HG03442 (cell line): ENCODE measurements around the gene RANBP9.
A peak's percentile ranks its signal among the peaks of the same experiment; 100 is the strongest.

Experiments
- ATAC-seq: cut with Tn5 transposase; IDR thresholded peaks from one replicate; pipeline ENCODE4 v1.9.1; 2021; ENCODE audit warnings: mild to moderate bottlenecking, moderate library complexity; ENCODE audit not compliant: unreplicated experiment

The RANBP9 gene

GRCh38 chr6:13711733-13712598 lies at the start of gene RANBP9:
TSS of gene RANBP9 (minus strand) at chr6:13711835. CDS start at chr6:13711505, 330 bp downstream.
- ATAC-seq, result peak; percentile 71

GRCh38 chr6:13760307-13761304 lies 49.0 kb upstream of the RANBP9 start:
- ATAC-seq, result no peak

- ATAC-seq, result no peak
Measured at GRCh38 chr6:13759025-13759424, 47.4 kb upstream of the RANBP9 start.

GRCh38 chr6:13754644-13755043 lies 43.0 kb upstream of the RANBP9 start:
- ATAC-seq, result no peak

- ATAC-seq, result no peak
Measured at GRCh38 chr6:13743736-13744127, 32.1 kb upstream of the RANBP9 start.

- ATAC-seq, result no peak
Measured at GRCh38 chr6:13742961-13743735, 31.5 kb upstream of the RANBP9 start.

GRCh38 chr6:13741365-13741764 lies 29.7 kb upstream of the RANBP9 start:
- ATAC-seq, result no peak

- no peak for ATAC-seq
Measured at GRCh38 chr6:13735031-13735430, 23.4 kb upstream of the RANBP9 start.

GRCh38 chr6:13733178-13733887 lies 21.7 kb upstream of the RANBP9 start:
- ATAC-seq, result no peak

GRCh38 chr6:13730704-13731103 lies 19.1 kb upstream of the RANBP9 start:
- ATAC-seq, result no peak

GRCh38 chr6:13729891-13730290 lies 18.3 kb upstream of the RANBP9 start:
- no peak for ATAC-seq

GRCh38 chr6:13725570-13725969 lies 13.9 kb upstream of the RANBP9 start:
- ATAC-seq, result no peak

GRCh38 chr6:13725052-13725451 lies 13.4 kb upstream of the RANBP9 start:
- ATAC-seq, result no peak

GRCh38 chr6:13724182-13724581 lies 12.5 kb upstream of the RANBP9 start:
- ATAC-seq, result no peak

GRCh38 chr6:13722880-13723279 lies 11.2 kb upstream of the RANBP9 start:
- ATAC-seq, result no peak

- ATAC-seq, result no peak
Measured at GRCh38 chr6:13718123-13718458, 6.5 kb upstream of the RANBP9 start.

- no peak for ATAC-seq
Measured at GRCh38 chr6:13716955-13717295, 5.3 kb upstream of the RANBP9 start.

- no peak for ATAC-seq
Measured at GRCh38 chr6:13716225-13716954, 4.8 kb upstream of the RANBP9 start.

GRCh38 chr6:13715444-13715883 lies 3.8 kb upstream of the RANBP9 start:
- no peak for ATAC-seq

GRCh38 chr6:13712599-13712898 lies 914 bp upstream of the RANBP9 start:
- no peak for ATAC-seq
